Urinary bladder (tissue), 4 donors: ENCODE measurements around the gene WDR88. TPM values are rescaled to one million over a fixed set of nuclear protein-coding genes. Genes with fewer than 3 reads are reported as not detected.
"Not testable (repeated sequence)": the region's sequence is repeated elsewhere in the genome, so short reads cannot be mapped to it uniquely, and the experiment has no call there.

Experiments used
- DNase-seq: peaks from one replicate; pipeline ENCODE4 v3.0.0-alpha.2; 2015; ENCODE audit errors: extremely low spot score
- H3K27ac ChIP-seq: one replicate; pipeline ENCODE4 v1.5.1; 2013; ENCODE audit warnings: low read depth, mild to moderate bottlenecking, moderate library complexity
- H3K36me3 ChIP-seq: one replicate; pipeline ENCODE4 v1.6.1; 2013; ENCODE audit warnings: mild to moderate bottlenecking, moderate library complexity; ENCODE audit not compliant: insufficient read depth
- H3K4me1 ChIP-seq: one replicate; pipeline ENCODE4 v1.6.1; 2013; ENCODE audit warnings: mild to moderate bottlenecking, moderate library complexity; ENCODE audit not compliant: insufficient read depth
- H3K4me3 ChIP-seq: one replicate; pipeline ENCODE4 v1.5.1; 2013; ENCODE audit warnings: low read depth, low read length
- WGBS: extraction: QIAGEN DNeasy Blood & Tissue Kit; methylation state at CpG from one replicate; pipeline ENCODE4 v1.1.7; 2013; 5-methylcytosine and 5-hydroxymethylcytosine counted together
- polyA plus RNA-seq: library from polyadenylated mRNA; stranded (reverse); fragments of 200-250 nt; gene quantifications from one replicate; pipeline ENCODE4 v1.2.3, GENCODE V29; 2013
- total RNA-seq: library from RNA; depleted of rRNA; stranded (reverse); fragments of >200 nt; gene quantifications from one replicate; pipeline ENCODE4 v1.2.3, GENCODE V29; 2014
- donor health status: healthy with polysubstance abuse.
- donor health status: healthy.

WDR88 gene
- total and polyA plus RNA-seq, 2 donors, result not detected

DNA sequence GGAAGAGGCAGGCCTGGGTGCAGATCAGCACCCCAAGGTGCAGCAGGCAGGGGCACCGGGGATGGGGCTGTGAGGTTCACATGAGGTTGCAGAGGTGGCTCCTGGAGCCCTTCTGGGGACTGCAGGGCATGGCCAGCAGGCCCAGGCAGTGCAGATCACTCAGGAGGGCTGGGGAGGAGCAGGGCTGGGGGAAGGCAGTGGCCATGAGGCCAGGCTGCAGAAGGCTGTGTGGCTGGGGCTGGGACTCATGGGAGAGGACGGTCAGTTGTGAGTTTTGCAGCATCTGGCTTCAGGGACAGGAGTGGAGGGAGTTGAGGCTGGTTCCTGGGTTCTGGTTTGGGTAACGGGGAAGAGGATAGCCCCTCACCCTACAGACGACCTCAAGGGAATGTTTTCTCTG lies 7.3 kb downstream of the WDR88 start:
- WGBS, result 49% methylated on average over 4 of the region's 4 CpGs
- no peaks in the 10 kb centered on the region for H3K36me3 ChIP-seq
- no peak overlapping the region for H3K27ac ChIP-seq
- DNase-seq, result no peak
- H3K4me1 ChIP-seq, result no peaks in the 10 kb centered on the region
- no peak overlapping the region for H3K4me3 ChIP-seq

DNA sequence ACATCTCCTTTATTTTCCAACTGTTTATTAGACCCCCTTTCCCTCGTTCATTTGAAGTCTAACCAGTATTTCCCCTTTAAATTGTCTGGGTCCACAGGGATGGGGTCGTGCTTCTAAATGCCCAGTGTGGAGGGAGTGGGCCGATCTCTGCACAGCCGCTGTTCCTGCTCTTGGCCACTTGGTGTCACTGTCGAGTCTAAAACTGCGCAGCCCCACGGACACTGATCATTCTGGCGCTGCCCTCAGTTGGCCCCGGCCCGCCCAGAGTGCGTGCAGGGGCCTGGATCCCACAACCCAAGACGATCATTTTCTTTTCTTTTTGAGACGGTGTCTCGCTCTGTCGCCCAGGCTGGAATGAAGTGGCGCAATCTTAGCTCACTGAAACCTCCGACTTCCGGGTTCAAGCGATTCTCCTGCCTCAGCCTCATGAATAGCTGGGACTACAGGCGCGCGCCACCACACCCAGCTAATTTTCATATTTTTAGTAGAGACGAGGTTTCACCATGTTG lies 12.0 kb downstream of the WDR88 start:
- Histone ChIP-seq H3K27ac (no peak overlapping the region), H3K4me3 (no peak overlapping the region), H3K36me3 (no peaks in the 10 kb centered on the region), H3K4me1 (no peaks in the 10 kb centered on the region)
- DNase-seq, result no peak
- WGBS, result 30% methylated on average over 23 of the region's 23 CpGs

DNA sequence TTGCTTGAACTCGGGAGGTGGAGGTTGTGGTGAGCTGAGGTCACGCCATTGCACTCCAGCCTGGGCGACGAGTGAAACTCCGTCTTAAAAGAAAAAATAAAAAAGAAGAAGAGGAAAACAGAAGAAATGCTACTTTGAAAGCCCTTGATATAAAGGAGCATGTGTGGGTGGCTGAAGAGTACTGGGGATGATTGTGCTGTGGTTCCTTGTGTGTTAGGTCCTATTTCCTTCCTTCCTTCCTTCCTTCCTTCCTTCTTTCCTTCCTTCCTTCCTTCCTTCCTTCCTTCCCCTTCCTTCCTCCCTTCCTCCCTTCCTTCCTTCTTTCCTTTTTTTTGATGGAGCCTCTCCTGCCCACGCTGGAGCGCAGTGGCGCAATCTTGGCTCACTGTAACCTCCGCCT lies 14.3 kb downstream of the WDR88 start:
- H3K27ac ChIP-seq, result no peak overlapping the region
- WGBS, result 86% methylated on average over 9 of the region's 9 CpGs

DNA sequence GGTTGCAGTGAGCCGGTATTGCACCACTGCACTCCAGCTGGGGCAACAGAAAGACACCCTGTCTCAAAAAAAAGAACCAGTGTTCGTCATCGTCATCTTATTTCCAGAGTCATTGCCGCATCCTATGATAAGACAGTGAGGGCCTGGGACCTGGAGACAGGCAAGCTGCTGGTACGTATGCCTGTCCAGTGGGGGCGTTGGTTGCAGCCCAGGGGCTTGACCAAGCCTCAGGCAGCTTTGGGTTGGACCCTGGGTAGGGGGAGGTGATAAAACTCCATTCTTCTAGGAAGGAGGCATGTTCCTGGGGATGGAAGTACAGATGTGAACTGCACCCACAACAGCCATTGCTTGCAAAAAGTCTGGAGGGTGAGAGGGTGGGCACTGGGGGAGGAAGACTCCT lies 15.6 kb downstream of the WDR88 start:
- Histone ChIP-seq H3K27ac (no peak overlapping the region), H3K4me3 (no peak overlapping the region), H3K4me1 (no peaks in the 10 kb centered on the region), H3K36me3 (no peaks in the 10 kb centered on the region)
- 82% methylated on average over 6 of the region's 6 CpGs for WGBS
- DNase-seq, result no peak

More for the DNA sequence above, 14.3 kb downstream of the WDR88 start:
- no peak overlapping the region for H3K4me3 ChIP-seq
- no peaks in the 10 kb centered on the region for H3K4me1 ChIP-seq
- no peak for DNase-seq
- no peaks in the 10 kb centered on the region for H3K36me3 ChIP-seq

DNA sequence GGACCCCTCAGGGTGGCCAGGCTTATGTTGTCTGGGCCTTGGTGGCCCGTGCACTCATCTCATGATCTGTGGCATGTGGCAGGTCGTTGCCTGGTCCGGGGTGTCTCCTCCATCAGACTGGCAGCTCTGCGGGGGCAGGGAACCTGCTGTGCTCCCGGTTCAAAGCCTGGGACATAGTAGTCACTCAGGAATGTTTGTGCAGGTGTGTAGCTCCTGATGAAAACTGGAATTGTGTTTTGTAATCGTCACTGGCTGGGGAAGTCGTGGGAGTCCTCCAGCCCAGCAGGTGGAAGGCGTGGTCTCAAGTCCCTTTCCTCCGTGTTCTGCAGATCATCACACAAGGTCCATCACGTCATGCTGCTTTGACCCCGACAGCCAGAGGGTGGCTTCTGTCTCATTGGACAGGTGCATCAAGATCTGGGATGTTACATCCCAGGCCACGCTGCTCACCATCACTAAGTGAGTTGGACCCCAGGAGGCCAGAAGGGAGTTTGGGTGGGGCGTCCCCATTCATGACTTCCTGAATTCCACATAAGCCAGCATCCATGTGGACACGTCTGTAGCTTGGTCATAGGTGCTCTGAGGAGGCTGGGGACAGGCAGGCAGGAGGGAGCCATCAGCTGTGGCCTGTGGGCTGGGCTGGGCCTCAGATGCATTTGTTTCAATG lies 19.1 kb downstream of the WDR88 start:
- H3K4me1 ChIP-seq, result no peaks in the 10 kb centered on the region
- no peak overlapping the region for H3K27ac ChIP-seq
- WGBS, result 75% methylated on average over 14 of the region's 14 CpGs
- H3K36me3 ChIP-seq, result no peaks in the 10 kb centered on the region
- no peak overlapping the region for H3K4me3 ChIP-seq
- DNase-seq, result no peak

DNA sequence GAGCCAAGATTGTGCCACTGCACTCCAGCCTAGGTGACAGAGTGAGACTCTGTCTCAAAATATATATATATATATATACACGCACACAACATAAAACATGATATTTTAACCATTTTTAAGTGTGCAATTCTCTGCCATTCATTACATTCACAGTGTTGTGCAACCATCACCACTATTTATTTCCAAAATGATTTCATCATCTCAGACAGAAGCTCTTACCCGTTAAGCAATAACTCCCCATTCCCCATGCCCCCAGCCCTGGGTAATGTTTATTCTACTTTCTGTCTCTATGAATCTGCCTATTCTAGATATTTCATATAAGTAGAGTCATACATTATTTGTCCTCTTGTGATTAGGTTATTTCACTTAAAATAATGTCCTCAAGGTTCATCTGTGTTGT lies 20.3 kb downstream of the WDR88 start:
- Histone ChIP-seq H3K4me1 (no peaks in the 10 kb centered on the region), H3K4me3 (no peak overlapping the region), H3K36me3 (no peaks in the 10 kb centered on the region), H3K27ac (no peak overlapping the region)
- DNase-seq, result no peak
- 76% methylated on average over 2 of the region's 2 CpGs for WGBS

DNA sequence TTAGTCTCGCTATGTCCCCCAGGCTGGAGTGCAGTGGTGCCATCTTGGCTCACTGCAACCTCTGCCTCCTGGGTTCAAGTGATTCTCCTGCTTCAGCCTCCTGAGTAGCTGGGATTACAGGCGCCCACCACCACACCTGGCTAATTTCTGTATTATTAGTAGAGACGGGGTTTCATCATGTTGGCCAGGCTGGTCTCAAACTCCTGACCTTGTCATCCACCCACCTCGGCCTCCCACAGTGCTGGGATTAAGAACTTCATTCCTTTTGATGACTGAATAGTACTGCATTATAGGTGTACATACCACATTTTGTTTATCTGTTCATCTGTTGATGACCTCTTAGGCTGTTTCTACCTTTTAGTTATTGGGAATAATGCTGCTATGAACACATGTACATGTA lies 20.7 kb downstream of the WDR88 start:
- not testable (repeated sequence) for H3K36me3 ChIP-seq, DNase-seq, H3K4me3 ChIP-seq, H3K4me1 ChIP-seq, H3K27ac ChIP-seq
- WGBS, result 78% methylated on average over 4 of the region's 4 CpGs

DNA sequence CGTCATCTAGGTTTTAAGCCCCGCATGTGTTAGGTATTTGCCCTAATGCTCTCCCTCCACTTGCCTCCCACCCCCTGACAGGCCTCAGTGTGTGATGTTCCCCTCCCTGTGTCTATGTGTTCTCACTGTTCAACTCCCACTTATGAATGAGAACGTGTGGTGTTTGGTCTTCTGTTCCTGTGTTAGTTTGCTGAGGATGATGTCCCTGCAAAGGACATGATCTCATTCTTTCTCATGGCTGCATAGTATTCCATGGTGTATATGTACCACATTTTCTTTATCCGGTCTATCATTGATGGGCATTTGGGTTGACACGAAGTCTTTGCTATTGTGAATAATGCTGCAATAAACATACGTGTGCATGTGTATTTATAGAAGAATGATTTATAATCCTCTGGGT lies 22.4 kb downstream of the WDR88 start:
- not testable (repeated sequence) for DNase-seq, H3K36me3 ChIP-seq, H3K4me1 ChIP-seq, H3K4me3 ChIP-seq, H3K27ac ChIP-seq
- WGBS, result 79% methylated on average over 6 of the region's 6 CpGs

DNA sequence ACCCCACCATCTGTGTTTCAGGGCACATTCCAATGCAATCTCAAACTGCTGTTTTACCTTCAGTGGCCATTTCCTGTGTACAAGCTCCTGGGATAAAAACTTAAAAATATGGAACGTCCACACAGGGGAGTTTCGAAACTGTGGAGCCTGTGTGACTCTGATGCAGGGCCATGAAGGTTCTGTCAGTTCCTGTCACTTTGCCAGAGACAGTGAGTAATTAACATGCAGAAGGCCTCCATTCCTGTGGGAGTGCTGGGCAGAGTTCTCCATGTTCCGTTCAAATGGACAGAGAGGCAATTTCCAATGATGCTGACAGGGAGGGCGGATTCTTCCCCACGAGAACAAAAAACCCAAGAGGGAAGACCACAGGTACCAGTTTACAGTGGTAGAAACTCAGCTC lies 24.4 kb downstream of the WDR88 start:
- 70% methylated on average over 5 of the region's 5 CpGs for WGBS

DNA sequence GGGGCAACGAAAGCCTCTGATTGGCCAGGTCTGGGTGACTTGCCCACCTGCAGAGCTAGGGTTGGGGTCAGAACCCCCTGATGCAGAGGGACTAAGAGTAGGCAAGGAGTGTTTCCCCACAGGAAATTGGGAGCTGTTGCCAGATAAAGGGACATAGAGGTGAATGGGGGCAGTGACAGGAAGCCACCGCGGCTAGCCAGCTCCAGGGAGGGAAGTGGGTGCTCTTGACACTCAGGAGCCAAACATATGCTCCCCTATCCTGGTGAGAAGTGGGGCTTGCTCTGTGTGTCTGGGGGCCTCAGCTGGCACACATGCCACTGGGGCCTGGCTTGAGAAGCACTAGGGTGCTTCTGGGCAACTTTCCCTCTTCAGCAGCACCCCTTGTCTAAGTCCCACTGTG lies 26.0 kb downstream of the WDR88 start:
- no peak for DNase-seq
- no peak overlapping the region for H3K4me3 ChIP-seq
- H3K27ac ChIP-seq, result no peak overlapping the region
- WGBS, result 80% methylated on average over 3 of the region's 3 CpGs
- no peaks in the 10 kb centered on the region for H3K4me1 ChIP-seq
- H3K36me3 ChIP-seq, result no peaks in the 10 kb centered on the region

More for the DNA sequence above, 24.4 kb downstream of the WDR88 start:
- H3K4me1 ChIP-seq, result no peaks in the 10 kb centered on the region
- DNase-seq, result no peak
- H3K27ac ChIP-seq, result no peak overlapping the region
- no peaks in the 10 kb centered on the region for H3K36me3 ChIP-seq
- H3K4me3 ChIP-seq, result no peak overlapping the region

DNA sequence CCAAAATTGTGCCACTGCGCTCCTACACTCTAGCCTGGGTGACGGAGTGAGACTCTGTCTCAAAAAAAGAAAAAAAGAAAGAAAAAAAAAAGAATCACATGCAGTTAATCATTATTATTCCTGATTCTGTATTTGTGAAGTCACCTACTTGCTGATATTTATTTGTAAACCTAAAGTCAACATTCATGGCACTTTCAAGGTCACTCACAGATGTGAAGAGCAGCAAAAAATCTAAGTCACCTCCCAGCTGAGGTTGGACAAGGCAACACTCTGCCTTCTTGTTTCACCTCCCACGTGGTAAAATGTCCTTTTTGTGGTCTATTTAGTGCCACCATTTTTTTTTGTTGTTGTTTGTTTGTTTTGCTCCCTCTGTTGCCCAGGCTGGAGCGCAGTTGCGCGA lies 26.5 kb downstream of the WDR88 start:
- Histone ChIP-seq H3K27ac (no peak overlapping the region), H3K4me1 (no peaks in the 10 kb centered on the region), H3K4me3 (no peak overlapping the region), H3K36me3 (no peaks in the 10 kb centered on the region)
- no peak for DNase-seq
- 94% methylated on average over 6 of the region's 6 CpGs for WGBS

DNA sequence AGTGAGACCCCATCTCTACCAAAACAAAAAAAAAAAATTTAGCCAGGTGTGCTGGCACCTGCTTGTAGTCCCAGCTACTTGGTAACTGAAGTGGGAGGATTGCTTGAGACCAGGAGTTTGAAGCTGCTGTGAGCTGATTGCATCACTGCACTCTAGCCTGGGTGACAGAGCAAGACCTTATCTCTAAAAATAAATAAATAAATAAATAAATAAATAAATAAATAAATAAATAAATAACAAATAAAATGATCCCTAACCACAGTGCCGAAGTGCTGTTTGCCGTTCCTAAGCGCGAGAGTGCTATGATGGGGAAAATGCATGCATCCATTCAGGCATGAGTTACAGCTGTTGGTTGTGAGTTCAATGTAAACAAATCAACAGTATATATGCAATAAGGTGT lies 27.2 kb downstream of the WDR88 start:
- no peak overlapping the region for H3K27ac ChIP-seq
- no peak overlapping the region for H3K4me3 ChIP-seq
- no peaks in the 10 kb centered on the region for H3K36me3 ChIP-seq
- H3K4me1 ChIP-seq, result no peaks in the 10 kb centered on the region
- DNase-seq, result no peak
- 97% methylated on average over 4 of the region's 4 CpGs for whole genome bisulfite sequencing

DNA sequence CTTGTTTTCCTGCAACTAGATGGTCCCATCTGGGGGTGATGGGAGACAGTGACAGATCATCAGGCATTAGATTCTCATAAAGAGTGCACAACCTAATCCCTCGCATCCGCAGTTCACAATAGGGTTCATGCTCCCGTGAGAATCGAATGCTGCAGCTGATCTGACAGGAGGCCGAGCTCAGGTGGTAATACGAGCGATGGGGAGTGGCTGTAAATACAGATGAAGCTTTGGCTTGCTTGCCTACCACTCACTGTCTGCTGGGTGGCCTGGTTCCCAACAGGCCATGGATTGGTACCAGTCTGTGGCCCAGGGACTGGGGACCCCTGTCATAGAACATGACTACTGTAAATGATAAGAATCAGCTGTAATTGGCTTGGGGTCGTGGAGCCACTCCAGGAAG lies 28.0 kb downstream of the WDR88 start:
- Histone ChIP-seq H3K4me1 (no peaks in the 10 kb centered on the region), H3K4me3 (no peak overlapping the region), H3K27ac (no peak overlapping the region), H3K36me3 (no peaks in the 10 kb centered on the region)
- no peak for DNase-seq
- WGBS, result 91% methylated on average over 8 of the region's 8 CpGs

DNA sequence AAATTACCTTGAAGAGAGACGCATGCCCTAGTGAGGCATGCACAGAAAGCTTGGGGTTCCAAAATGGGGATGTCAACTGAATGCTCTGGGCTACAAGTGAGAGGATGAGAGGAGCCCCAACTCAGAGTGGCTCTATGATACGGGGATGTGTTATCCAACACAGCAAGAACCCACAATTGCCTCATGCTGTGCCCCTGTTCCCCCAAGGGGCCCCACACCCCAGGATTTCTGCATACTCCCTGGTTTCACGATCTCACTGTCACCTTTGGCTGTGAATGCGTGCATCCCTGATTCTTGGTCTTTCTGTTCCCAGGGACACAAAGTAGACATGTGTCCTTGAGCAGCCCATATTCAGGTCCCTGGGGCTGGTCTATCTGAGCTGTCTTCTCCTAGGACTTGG lies 29.3 kb downstream of the WDR88 start:
- no peaks in the 10 kb centered on the region for H3K4me1 ChIP-seq
- no peak for DNase-seq
- WGBS, result 80% methylated on average over 4 of the region's 4 CpGs

DNA sequence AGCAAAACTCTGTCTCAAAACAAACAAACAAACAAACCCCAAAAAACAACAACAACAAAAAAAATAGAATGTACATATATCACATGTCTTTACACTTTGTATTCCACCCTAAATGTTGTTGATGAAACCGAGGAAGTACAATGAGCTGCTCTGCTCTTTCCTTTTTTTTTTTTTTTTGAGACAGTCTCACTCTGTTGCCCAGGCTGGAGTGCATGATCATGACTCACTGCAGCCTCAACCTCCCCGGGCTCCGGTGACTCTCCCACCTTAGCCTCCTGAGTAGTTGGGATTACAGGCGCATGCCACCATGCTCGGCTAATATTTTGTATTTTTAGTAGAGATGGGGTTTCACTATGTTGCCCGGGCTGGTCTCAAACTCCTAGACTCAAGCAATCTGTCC lies 31.6 kb downstream of the WDR88 start:
- no peaks in the 10 kb centered on the region for H3K36me3 ChIP-seq
- H3K4me3 ChIP-seq, result no peak overlapping the region
- WGBS, result 93% methylated on average over 6 of the region's 6 CpGs
- no peaks in the 10 kb centered on the region for H3K4me1 ChIP-seq
- H3K27ac ChIP-seq, result no peak overlapping the region
- DNase-seq, result no peak

More for the DNA sequence above, 29.3 kb downstream of the WDR88 start:
- Histone ChIP-seq H3K27ac (no peak overlapping the region), H3K4me3 (no peak overlapping the region), H3K36me3 (no peaks in the 10 kb centered on the region)
